ENCODE data around the gene AP5B1.

GRCh38 chr11:65764434-65764833 lies 16.3 kb downstream of the AP5B1 start:
- TF ChIP-seq, protein P1, sequence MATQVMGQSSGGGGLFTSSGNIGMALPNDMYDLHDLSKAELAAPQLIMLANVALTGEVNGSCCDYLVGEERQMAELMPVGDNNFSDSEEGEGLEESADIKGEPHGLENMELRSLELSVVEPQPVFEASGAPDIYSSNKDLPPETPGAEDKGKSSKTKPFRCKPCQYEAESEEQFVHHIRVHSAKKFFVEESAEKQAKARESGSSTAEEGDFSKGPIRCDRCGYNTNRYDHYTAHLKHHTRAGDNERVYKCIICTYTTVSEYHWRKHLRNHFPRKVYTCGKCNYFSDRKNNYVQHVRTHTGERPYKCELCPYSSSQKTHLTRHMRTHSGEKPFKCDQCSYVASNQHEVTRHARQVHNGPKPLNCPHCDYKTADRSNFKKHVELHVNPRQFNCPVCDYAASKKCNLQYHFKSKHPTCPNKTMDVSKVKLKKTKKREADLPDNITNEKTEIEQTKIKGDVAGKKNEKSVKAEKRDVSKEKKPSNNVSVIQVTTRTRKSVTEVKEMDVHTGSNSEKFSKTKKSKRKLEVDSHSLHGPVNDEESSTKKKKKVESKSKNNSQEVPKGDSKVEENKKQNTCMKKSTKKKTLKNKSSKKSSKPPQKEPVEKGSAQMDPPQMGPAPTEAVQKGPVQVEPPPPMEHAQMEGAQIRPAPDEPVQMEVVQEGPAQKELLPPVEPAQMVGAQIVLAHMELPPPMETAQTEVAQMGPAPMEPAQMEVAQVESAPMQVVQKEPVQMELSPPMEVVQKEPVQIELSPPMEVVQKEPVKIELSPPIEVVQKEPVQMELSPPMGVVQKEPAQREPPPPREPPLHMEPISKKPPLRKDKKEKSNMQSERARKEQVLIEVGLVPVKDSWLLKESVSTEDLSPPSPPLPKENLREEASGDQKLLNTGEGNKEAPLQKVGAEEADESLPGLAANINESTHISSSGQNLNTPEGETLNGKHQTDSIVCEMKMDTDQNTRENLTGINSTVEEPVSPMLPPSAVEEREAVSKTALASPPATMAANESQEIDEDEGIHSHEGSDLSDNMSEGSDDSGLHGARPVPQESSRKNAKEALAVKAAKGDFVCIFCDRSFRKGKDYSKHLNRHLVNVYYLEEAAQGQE (IDR thresholded peaks at IDR 0.05; ENCODE audit: unreplicated experiment), result no peak
- TF ChIP-seq, protein P2, sequence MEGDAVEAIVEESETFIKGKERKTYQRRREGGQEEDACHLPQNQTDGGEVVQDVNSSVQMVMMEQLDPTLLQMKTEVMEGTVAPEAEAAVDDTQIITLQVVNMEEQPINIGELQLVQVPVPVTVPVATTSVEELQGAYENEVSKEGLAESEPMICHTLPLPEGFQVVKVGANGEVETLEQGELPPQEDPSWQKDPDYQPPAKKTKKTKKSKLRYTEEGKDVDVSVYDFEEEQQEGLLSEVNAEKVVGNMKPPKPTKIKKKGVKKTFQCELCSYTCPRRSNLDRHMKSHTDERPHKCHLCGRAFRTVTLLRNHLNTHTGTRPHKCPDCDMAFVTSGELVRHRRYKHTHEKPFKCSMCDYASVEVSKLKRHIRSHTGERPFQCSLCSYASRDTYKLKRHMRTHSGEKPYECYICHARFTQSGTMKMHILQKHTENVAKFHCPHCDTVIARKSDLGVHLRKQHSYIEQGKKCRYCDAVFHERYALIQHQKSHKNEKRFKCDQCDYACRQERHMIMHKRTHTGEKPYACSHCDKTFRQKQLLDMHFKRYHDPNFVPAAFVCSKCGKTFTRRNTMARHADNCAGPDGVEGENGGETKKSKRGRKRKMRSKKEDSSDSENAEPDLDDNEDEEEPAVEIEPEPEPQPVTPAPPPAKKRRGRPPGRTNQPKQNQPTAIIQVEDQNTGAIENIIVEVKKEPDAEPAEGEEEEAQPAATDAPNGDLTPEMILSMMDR (conservative IDR thresholded peaks at IDR 0.05; ENCODE audit: low read depth in 2 of 2), result no peak
- no peak for TF ChIP-seq ZNF331 (CRISPR knock-in tag; IDR thresholded peaks at IDR 0.05; ENCODE audit: low read depth)
- no peak for TF ChIP-seq EZH2 (IDR thresholded peaks at IDR 0.05; ENCODE audit: low read depth, unreplicated experiment)
- no peak for TF ChIP-seq POLR2AphosphoS5 (IDR thresholded peaks at IDR 0.05; ENCODE audit: low read depth)
- TF ChIP-seq NANOG (IDR thresholded peaks at IDR 0.05; ENCODE audit: borderline replicate concordance), result no peak
- no peak for TF ChIP-seq ZNF114 (CRISPR knock-in tag; IDR thresholded peaks at IDR 0.05)
- no peak for TF ChIP-seq CREB1 (CRISPR knock-in tag; IDR thresholded peaks at IDR 0.05; ENCODE audit: low read depth)
- TF ChIP-seq, protein P3, sequence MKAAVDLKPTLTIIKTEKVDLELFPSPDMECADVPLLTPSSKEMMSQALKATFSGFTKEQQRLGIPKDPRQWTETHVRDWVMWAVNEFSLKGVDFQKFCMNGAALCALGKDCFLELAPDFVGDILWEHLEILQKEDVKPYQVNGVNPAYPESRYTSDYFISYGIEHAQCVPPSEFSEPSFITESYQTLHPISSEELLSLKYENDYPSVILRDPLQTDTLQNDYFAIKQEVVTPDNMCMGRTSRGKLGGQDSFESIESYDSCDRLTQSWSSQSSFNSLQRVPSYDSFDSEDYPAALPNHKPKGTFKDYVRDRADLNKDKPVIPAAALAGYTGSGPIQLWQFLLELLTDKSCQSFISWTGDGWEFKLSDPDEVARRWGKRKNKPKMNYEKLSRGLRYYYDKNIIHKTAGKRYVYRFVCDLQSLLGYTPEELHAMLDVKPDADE (IDR thresholded peaks at IDR 0.05), result no peak
- no peak for TF ChIP-seq JUNB (IDR thresholded peaks at IDR 0.05; ENCODE audit: unreplicated experiment)
- no peak for TF ChIP-seq STAT1 (IDR thresholded peaks at IDR 0.05; ENCODE audit: unreplicated experiment)
- no peak for TF ChIP-seq EZH2phosphoT487 (IDR thresholded peaks at IDR 0.05; ENCODE audit: unreplicated experiment)

Measured in GM23338 (cell line).